H1 (cell line): Measurements from ENCODE around the gene GAPDH. TPM values are rescaled to one million over a fixed set of nuclear protein-coding genes. Genes with fewer than 3 reads are reported as not detected.

ENCODE experiments used
- ATF2 ChIP-seq: IDR thresholded peaks from 2 replicates; pipeline ENCODE4 v1.6.1; 2012; ENCODE audit warnings: low read length, inconsistent platforms
- CHD7 ChIP-seq: fragments of 300-600 bp; sonication (generic); IDR thresholded peaks from 2 replicates; pipeline ENCODE4 v1.7.1; 2012; ENCODE audit warnings: low read length, moderate library complexity, mild to moderate bottlenecking, inconsistent platforms; ENCODE audit not compliant: insufficient replicate concordance
- EZH2 ChIP-seq: fragments of 200-600 bp; sonication (generic); IDR thresholded peaks from 2 replicates; pipeline ENCODE4 v1.7.1; 2012; ENCODE audit warnings: low read depth, mild to moderate bottlenecking, moderate library complexity, low read length, inconsistent platforms; ENCODE audit not compliant: severe bottlenecking
- HDAC6 ChIP-seq: IDR thresholded peaks from one replicate; pipeline ENCODE4 v1.7.1; 2012; ENCODE audit warnings: low read depth, mild to moderate bottlenecking, inconsistent platforms, low read length, moderate library complexity
- SP1 ChIP-seq: IDR thresholded peaks from 2 replicates; pipeline ENCODE4 v1.6.1; 2011; ENCODE audit warnings: low read depth, low read length
- polyA plus RNA-seq, 7 experiments: library from polyadenylated mRNA; depleted of rRNA in 3 of 7; stranded (reverse) in 5 of 7; unstranded in 2 of 7; fragments of >200 nt in 5 of 7; fragments of 200-250 nt in 2 of 7; gene quantifications; 1 replicate in 5 of 7; 2 replicates in 1 of 7; 4 replicates in 1 of 7; pipeline versions ENCODE4 v1.2.1 to v1.2.3, GENCODE V29; 2011 to 2013; ENCODE audit warnings: missing spikeins in 2 of 7, mixed read lengths in 2 of 7
- total RNA-seq: library from RNA; stranded (reverse); fragmentation: NEBNext Ultra II Directional; extraction: Animal tissue kit (Norgen Biotek cat#: 25700); gene quantifications from 2 replicates; pipeline ENCODE4 v1.2.1, GENCODE V29; 2021

The GAPDH gene
- total and polyA plus RNA-seq, 2 of the 8 experiments (the other 6 are each of a cell fraction or from before 2014, with no cell fraction given) = 5,175 to 15,878 TPM

DNA sequence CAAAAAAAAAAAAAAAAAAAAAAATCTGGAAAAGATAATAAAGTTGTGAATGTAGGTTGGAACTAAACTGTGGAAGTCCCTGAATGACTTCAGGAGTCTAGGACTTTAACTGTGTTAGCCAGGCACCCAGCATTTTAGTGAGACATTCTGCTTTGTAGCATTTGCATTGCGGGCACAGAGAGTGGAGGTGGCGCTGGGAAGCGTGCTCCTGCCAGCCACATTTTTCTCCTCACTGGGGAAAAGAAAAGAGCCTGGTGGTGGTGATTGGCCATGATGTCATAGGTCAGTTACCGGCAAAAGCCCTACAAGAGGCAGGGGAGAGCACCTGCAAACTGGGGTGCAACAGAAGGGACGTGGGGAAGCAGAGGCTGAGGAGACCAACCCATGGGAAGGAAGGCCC is 9.7 kb upstream of the GAPDH start (continued):
- TF ChIP-seq CHD7 (no peak), EZH2 (no peak), SP1 (no peak), ATF2 (no peak), HDAC6 (no peak)
